AG08395 (cell line): ENCODE data around the gene MSH5.

ENCODE experiments used
- DNase-seq: peaks from one replicate; pipeline ENCODE4 v3.0.0; 2012; ENCODE audit warnings: mixed read lengths, low spot score

MSH5 gene

GRCh38 chr6:31713465-31713864 lies 26.3 kb upstream of the MSH5 start:
- no peak for DNase-seq

DNA sequence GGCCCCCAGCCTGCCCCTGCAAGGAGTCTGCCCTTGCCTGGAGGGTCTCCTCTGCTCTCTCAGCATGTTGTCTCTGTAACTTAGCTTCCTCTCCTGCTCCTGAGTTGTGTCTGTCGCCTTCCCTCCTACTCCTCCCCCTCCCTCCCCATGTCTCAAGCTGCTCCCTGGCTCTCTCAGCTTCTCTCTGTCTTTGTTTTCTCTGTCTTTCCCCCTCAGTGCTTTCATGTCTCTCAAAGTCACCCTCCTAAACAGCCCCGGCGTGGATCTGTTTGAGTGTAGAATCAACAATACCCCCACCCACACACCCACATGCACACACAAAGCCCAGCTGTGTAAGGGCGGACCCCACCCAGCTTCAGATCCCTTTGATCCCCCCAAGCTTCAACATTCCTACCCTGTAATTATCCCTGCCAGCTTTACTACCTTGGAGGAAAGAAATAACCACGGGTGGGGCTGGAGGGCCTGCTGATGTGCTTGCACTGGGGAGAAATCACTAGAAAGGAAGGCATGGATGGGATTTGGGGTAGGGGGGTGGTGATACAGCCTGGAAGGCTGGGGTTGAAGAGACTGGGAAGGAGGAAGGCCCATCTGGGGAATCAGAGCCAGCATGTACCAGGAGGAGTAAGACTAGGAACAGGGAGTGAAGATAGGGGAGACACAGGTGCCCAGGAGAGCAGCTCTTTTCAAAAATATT lies 25.7 kb upstream of the MSH5 start:
- no peak for DNase-seq

DNA sequence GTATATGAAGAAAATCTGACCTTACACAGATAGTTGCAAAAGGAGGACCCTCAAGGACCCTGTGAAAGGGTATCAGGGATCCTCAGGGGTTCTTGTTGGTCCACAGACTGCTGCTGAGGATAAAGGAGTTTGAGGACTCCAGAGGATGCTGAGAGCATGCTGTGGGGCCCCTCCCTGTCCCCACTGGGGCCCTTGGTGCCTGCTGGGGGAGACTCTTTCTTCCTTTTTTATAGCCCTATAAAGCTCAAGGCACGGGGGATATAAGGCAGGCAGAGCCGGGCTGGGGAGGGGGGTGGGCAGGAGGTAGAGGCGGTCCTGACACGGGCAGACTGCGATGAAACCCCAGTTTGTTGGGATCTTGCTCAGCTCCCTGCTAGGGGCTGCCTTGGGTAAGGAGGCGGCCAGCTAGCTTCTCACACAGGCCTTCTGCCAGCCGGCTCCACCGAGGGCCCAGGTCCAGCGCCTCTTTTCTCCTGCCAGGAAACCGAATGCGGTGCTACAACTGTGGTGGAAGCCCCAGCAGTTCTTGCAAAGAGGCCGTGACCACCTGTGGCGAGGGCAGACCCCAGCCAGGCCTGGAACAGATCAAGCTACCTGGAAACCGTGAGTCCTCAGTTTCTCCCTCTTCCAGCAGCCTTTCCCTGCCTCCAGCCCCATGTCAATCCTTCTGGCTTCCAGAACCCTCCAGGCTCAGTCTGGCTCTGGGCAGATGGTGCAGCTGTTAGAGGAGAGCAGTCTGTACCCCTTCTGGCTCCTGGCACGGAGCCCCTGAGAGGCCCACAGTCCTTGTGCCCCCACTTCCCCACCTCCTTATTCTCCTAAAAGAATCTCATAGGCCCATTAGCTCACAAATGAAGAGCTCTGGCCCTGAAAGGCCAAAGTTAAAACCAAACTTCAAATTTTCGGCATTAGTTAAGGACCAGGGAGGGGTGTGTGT lies 24.5 kb upstream of the MSH5 start, which contains the start of gene LY6G6D:
TSS of gene LY6G6D (plus strand) at position 327 of the 937 bp plus-strand sequence. CDS start at position 335, 8 bp downstream.
- DNase-seq = no peak

DNA sequence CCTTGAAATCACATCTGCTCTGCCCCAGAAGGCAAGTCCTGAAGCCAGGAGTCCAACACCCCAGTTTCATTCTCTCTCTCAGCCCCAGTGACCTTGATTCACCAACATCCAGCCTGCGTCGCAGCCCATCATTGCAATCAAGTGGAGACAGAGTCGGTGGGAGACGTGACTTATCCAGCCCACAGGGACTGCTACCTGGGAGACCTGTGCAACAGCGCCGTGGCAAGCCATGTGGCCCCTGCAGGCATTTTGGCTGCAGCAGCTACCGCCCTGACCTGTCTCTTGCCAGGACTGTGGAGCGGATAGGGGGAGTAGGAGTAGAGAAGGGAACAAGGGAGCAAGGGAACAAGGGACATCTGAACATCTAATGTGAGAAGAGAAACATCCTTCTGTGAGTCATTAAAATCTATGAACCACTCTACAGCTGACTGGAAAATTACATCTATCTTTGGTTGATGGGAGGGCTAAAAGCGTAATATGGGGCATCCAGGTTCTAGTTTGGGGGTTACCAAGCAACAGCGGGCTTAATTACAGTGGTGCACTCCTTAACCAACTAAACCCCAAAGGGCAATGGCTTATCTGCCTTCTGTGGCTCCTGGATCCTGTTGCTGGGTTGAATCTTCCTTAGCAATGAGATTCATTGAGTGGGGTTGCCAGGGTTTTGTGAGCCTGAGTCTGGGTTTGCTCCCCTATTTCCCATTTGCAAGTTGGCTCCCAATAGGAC lies 22.1 kb upstream of the MSH5 start:
- no peak for DNase-seq

GRCh38 chr6:31718265-31718664 lies 21.5 kb upstream of the MSH5 start:
- no peak for DNase-seq

DNA sequence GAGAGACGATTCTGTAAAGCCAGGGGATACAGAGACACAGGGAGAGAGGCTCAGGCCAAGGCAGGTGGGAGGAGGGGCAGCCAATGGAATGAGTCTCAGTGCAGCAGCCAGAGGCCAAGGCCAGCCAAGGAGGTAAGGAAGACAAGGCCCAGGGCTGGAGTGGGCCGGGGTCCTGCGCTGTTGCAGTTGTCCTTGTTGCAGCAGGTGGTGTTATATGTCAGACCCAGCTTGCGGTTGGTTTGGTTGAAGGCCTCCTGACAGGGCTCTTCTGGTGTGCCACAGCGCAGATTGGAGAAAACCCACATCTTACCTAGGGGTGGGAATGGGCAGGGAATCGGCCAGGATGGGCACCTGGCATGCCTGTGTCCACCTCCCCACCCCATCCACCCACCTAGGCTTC lies 20.8 kb upstream of the MSH5 start:
- DNase-seq = no peak

DNA sequence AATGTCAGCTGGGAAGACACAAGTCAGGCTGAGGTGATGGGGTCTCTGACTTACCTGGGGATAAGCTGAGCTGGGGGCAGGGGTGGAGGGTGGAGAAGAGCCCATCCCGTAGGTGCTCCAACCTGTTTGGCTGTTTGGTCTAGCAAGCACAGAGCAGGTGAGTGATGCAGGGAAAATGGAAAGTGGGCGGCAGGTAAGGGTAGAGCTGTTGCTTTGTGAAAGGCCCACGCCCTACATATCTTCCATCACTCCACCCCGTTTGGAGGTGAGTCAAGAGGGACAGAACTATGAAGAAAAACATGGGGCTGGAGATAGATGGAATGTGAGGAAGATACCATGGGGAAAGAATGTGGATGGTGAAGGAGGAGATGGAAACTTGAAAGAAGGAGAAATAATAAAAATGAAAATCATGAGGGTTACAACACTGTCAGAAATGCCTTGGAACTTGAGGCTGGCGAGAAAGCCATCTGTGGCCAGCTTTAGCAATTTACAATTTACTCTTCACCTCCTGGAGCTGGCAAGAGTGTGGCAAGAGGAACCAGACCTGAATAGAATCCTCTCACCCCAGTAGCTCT lies 19.5 kb upstream of the MSH5 start:
- no peak for DNase-seq

- no peak for DNase-seq
Observed at GRCh38 chr6:31721351-31722020, 18.3 kb upstream of the MSH5 start, which contains the start of gene LY6G6C. TSS of gene LY6G6C (minus strand) at chr6:31721746. CDS start at chr6:31721679, 67 bp downstream.

DNA sequence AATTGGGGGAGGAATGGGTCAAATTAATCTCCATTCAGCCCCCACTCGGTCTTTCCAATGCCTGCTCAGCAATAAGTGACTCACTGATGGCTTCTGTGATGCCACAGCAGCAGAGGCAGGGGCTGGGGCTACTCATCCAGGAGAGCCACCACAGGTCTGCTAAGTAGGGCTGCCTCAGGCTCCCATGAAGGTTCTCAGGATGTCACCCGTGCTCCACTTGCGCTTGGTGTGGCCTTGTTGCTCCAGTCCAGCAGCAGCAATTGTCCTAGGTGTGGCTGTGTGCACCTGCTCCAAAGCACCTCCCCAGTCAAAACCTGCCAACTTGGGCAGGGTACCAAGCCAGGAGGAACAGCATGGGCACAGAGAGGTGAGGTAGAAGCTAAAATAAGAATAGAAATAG lies 17.6 kb upstream of the MSH5 start:
- no peak for DNase-seq

DNA sequence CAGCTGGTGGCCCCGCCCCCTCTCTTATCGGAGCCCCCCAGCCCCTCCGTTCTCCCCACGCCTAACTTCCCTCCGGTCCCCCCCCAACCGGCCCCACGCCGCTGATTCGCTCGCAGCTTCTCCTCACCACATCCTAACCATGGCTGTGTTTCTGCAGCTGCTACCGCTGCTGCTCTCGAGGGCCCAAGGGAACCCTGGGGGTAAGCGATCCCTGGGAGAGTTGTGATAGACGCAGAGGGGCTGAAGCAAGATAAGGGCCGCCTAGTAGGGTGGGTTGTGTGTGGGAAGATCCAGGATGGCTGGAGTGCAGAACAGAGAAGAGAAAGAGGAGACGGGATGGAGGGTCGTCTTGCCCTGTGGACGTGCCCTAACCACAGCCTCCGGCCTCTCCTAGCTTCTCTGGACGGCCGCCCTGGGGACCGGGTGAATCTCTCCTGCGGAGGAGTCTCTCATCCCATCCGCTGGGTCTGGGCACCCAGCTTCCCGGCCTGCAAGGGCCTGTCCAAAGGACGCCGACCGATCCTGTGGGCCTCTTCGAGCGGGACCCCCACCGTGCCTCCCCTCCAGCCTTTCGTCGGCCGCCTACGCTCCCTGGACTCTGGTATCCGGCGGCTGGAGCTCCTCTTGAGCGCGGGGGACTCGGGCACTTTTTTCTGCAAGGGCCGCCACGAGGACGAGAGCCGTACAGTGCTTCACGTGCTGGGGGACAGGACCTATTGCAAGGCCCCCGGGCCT lies 16.4 kb upstream of the MSH5 start, which contains the start of gene MPIG6B:
TSS of gene MPIG6B (plus strand) at position 129 of the 735 bp plus-strand sequence. CDS start at position 140, 11 bp downstream.
- DNase-seq = no peak

- DNase-seq = no peak
Observed at GRCh38 chr6:31723980-31724691, 15.7 kb upstream of the MSH5 start.

- no peak for DNase-seq
Observed at GRCh38 chr6:31725502-31726350, 14.1 kb upstream of the MSH5 start.

DNA sequence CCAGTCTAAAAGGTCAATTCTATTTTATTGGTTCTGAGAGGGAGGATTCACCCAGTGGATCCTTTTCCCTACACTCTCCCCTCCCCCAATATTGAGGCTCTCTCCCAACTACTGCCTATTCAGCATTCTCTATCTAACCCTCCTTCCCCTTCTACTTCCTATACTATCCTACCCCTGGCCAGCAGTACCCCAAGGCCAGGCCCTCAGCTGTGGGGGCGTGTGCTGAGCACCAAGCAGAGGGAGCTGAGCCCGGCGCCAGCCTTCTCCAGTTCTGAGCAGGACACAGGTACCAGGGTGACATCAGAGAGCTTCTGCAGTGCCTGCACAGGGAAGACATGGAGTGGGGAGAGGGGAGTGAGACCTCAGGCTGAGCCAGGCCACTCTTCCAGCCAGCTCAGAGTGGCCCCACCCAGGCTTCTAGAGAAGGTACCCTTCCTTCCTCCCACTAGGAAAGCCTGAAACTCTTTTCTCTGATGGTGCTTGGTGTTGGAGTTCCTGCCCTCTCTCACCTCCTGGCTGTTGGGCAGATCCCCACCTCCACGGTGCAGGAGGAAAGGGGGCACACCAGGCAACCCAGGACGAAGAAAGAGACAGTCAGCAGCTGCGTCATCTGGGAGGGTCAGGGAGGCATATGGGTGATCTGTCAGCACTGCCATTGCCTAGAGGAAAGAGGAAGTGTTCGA lies 12.6 kb upstream of the MSH5 start:
- no peak for DNase-seq

- peak; percentile 41 for DNase-seq
Observed at GRCh38 chr6:31727717-31728671, 11.8 kb upstream of the MSH5 start.

DNA sequence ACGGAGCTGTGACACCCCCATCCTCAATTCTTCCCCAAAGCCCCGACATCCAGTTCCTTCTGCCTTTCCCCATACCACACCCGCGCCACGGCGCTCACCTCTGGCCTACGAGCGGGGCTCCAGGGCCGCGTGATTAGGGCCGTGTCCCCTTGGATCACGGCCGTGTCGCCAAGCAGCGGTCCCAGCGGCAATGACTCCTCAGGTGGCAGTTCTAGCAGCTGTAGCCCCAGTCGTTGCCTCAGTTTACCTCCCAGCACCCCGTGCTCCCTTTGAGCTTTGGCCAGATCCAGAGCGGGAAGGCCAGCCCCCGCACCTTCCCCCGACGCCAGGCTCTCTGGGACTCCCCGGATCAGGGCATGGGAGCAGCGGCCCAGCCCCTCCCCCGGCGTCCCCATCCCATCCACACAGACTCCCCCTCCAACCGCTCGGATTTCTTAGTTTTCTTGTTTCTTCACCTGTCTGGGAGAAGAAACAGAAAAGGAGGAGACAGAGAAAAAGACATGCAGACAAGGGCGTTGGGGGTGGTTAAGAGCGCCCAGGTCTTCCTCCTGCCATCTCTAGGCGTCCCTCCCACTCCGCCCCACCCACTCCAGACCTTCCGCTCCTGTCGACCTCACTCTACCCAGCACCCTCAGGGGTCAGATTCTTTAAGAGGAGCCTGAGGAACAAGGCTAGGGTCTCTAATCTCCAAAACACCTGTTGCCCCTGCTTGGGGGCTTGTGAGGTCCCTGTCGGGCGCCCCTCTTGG lies 10.9 kb upstream of the MSH5 start, which contains the start of gene DDAH2:
TSS of gene DDAH2 (minus strand) at position 533 of the 748 bp plus-strand sequence. CDS start at position 395, 138 bp downstream.
- no peak for DNase-seq

- DNase-seq = peak; percentile 94
Observed at GRCh38 chr6:31729515-31729978, 10.3 kb upstream of the MSH5 start.
